Measurements from ENCODE around the gene IL17RA.

Gene IL17RA

GRCh38 chr22:17083811-17084441 is 874 bp upstream of the IL17RA start:
- no peak for DNase-seq

GRCh38 chr22:17085277-17086181 is 729 bp downstream of the IL17RA start:
- DNase-seq = peak in 1 of 2 donors; percentile 20

GRCh38 chr22:17086296-17086695 is 1.5 kb downstream of the IL17RA start:
- no peak for DNase-seq

GRCh38 chr22:17086788-17087497 is 2.1 kb downstream of the IL17RA start:
- no peak for DNase-seq

- DNase-seq = no peak
Observed at GRCh38 chr22:17087498-17088131, 2.8 kb downstream of the IL17RA start.

- DNase-seq = no peak
Observed at GRCh38 chr22:17090550-17090949, 5.8 kb downstream of the IL17RA start.

GRCh38 chr22:17091851-17092250 is 7.1 kb downstream of the IL17RA start:
- DNase-seq = no peak

GRCh38 chr22:17093081-17093480 is 8.3 kb downstream of the IL17RA start:
- DNase-seq = no peak

- no peak for DNase-seq
Observed at GRCh38 chr22:17095538-17095937, 10.7 kb downstream of the IL17RA start.

GRCh38 chr22:17096071-17096470 is 11.3 kb downstream of the IL17RA start:
- no peak for DNase-seq

- DNase-seq = no peak
Observed at GRCh38 chr22:17097062-17097461, 12.3 kb downstream of the IL17RA start.

- no peak for DNase-seq
Observed at GRCh38 chr22:17097701-17098100, 12.9 kb downstream of the IL17RA start.

GRCh38 chr22:17098379-17098819 is 13.6 kb downstream of the IL17RA start:
- DNase-seq = no peak

- no peak for DNase-seq
Observed at GRCh38 chr22:17100621-17101020, 15.8 kb downstream of the IL17RA start.

GRCh38 chr22:17101475-17102296 is 16.9 kb downstream of the IL17RA start:
- DNase-seq = no peak

- DNase-seq = no peak
Observed at GRCh38 chr22:17102297-17102667, 17.5 kb downstream of the IL17RA start.

GRCh38 chr22:17103351-17103750 is 18.6 kb downstream of the IL17RA start:
- no peak for DNase-seq

GRCh38 chr22:17104336-17104935 is 19.6 kb downstream of the IL17RA start:
- no peak for DNase-seq

- no peak for DNase-seq
Observed at GRCh38 chr22:17105143-17106129, 20.6 kb downstream of the IL17RA start.

- no peak for DNase-seq
Observed at GRCh38 chr22:17106161-17106784, 21.5 kb downstream of the IL17RA start.

Measured in stimulated activated CD4-positive, alpha-beta T cell treated with anti-CD3 and anti-CD28 coated beads, Interleukin-2, amount 100 ng/mL, for 48 hours (primary cell).